ENCODE data around the gene LYST. TPM values are rescaled to one million over a fixed set of nuclear protein-coding genes. Genes with fewer than 3 reads are reported as not detected.

The LYST gene
- total and polyA plus RNA-seq, 12 donors: 6.7 to 48.0 (median 19.0) TPM

GRCh38 chr1:235843461-235843961 is 23.2 kb downstream of the LYST start:
- Histone ChIP-seq H3K4me3 (no peak overlapping the region), H3K36me3 (replicated peaks in 1 of 2) (no peaks in the 10 kb centered on the region), H3K9me3 (replicated peaks in 1 of 3) (no peaks in the 10 kb centered on the region), H3K27me3 (no peaks in the 10 kb centered on the region), H3K4me1 (replicated peaks in 1 of 2) (peaks cover 0 to 30% of the 10 kb centered on the region in 2 donors), H3K27ac (no peak overlapping the region)
- WGBS, 4 donors: 23 to 29% (median 25%) methylated on average over 2 of the region's 2 CpGs
- no peak for TF ChIP-seq POLR2A (IDR thresholded peaks at IDR 0.05)
- TF ChIP-seq CTCF (IDR thresholded peaks at IDR 0.05): peak; percentile 35 to 58 (median 53)
- intact Hi-C loops (cut with DNase I): no loop called here
- no peak for DNase-seq

GRCh38 chr1:235841938-235842545 is 24.7 kb downstream of the LYST start:
- TF ChIP-seq POLR2A (IDR thresholded peaks at IDR 0.05) (no peak), CTCF (IDR thresholded peaks at IDR 0.05) (no peak)
- no peak overlapping the region for H3K4me3 ChIP-seq
- 73 to 81% (median 77%) methylated on average over 1 of the region's 1 CpG for WGBS, 4 donors
- H3K27me3 ChIP-seq: no peaks in the 10 kb centered on the region
- H3K36me3 ChIP-seq (replicated peaks in 1 of 2): no peaks in the 10 kb centered on the region
- H3K9me3 ChIP-seq (replicated peaks in 1 of 3): no peaks in the 10 kb centered on the region
- DNase-seq: no peak
- no peak overlapping the region for H3K27ac ChIP-seq
- intact Hi-C loops (cut with DNase I): no loop called here
- H3K4me1 ChIP-seq (replicated peaks in 1 of 2): peaks cover 0 to 30% of the 10 kb centered on the region in 2 donors

- TF ChIP-seq POLR2A (IDR thresholded peaks at IDR 0.05): no peak
- TF ChIP-seq CTCF (IDR thresholded peaks at IDR 0.05): no peak
- intact Hi-C loops (cut with DNase I): no loop called here
- WGBS, 4 donors: 76 to 81% (median 79%) methylated on average over 1 of the region's 1 CpG
These were observed 28.7 kb downstream of the LYST start for GRCh38 chr1:235838021-235838420.

GRCh38 chr1:235835226-235835625 is 31.5 kb downstream of the LYST start:
- Histone ChIP-seq H3K4me1 (replicated peaks in 1 of 2) (peaks cover 8 to 18% of the 10 kb centered on the region in 2 donors), H3K36me3 (replicated peaks in 1 of 2) (peaks cover 0 to 3% of the 10 kb centered on the region in 2 donors), H3K27ac (peak overlapping the region in 4 of 5 donors; percentile 42 to 78 (median 64)), H3K4me3 (peak overlapping the region in 1 of 4 donors; percentile 38), H3K9me3 (replicated peaks in 1 of 3) (no peaks in the 10 kb centered on the region), H3K27me3 (no peaks in the 10 kb centered on the region)
- 1 to 13% (median 7%) methylated on average over 4 of the region's 4 CpGs for WGBS, 4 donors
- DNase-seq: peak; percentile 58 to 87 (median 76)
- intact Hi-C loops (cut with DNase I): no loop called here
- TF ChIP-seq POLR2A (IDR thresholded peaks at IDR 0.05): no peak
- no peak for TF ChIP-seq CTCF (IDR thresholded peaks at IDR 0.05)

More at GRCh38 chr1:235838021-235838420, 28.7 kb downstream of the LYST start:
- H3K4me3 ChIP-seq: no peak overlapping the region
- no peaks in the 10 kb centered on the region for H3K27me3 ChIP-seq
- H3K4me1 ChIP-seq (replicated peaks in 1 of 2): peaks cover 8 to 29% of the 10 kb centered on the region in 2 donors
- H3K27ac ChIP-seq: no peak overlapping the region
- H3K36me3 ChIP-seq (replicated peaks in 1 of 2): no peaks in the 10 kb centered on the region
- DNase-seq: no peak
- H3K9me3 ChIP-seq (replicated peaks in 1 of 3): no peaks in the 10 kb centered on the region
